ENCODE measurements around the gene CPPED1. TPM values are rescaled to one million over a fixed set of nuclear protein-coding genes. Genes with fewer than 3 reads are reported as not detected.

CPPED1 gene
- total RNA-seq, 1 donor from 2014 or later = 9.7 TPM

GRCh38 chr16:12646490-12647274, 157.0 kb downstream of the CPPED1 start:
- no peak overlapping the region for H3K9ac ChIP-seq
- TF ChIP-seq EZH2phosphoT487 (IDR thresholded peaks at IDR 0.05) (no peak), EZH2 (IDR thresholded peaks at IDR 0.05) (no peak), CTCF (IDR thresholded peaks at IDR 0.05) (no peak)
- peak overlapping the region; percentile 11 for H3K27ac Mint-ChIP-seq

GRCh38 chr16:12646098-12646489, 157.6 kb downstream of the CPPED1 start:
- H3K4me1 ChIP-seq = no peaks in the 10 kb centered on the region
- no peaks in the 10 kb centered on the region for H3K36me3 ChIP-seq
- no peaks in the 10 kb centered on the region for H3K79me2 ChIP-seq (ENCODE audit: low read depth)
- no peak overlapping the region for H3K9ac ChIP-seq
- no peak overlapping the region for H3K4me3 Mint-ChIP-seq
- no peaks in the 10 kb centered on the region for H3F3A ChIP-seq (ENCODE audit: low read depth)
- H3K36me3 Mint-ChIP-seq = no peaks in the 10 kb centered on the region
- H3K4me2 ChIP-seq = no peak overlapping the region
- no peaks in the 10 kb centered on the region for H4K20me1 ChIP-seq (ENCODE audit: low read depth)
- H2AFZ ChIP-seq (replicated peaks) = no peak overlapping the region
- no peak overlapping the region for H3K27ac ChIP-seq
- DNase-seq (ENCODE audit: low spot score) = no peak
- H3K27ac Mint-ChIP-seq = no peak overlapping the region
- H3K27me3 Mint-ChIP-seq (ENCODE audit: insufficient read depth, low read depth) = peaks cover 3% of the 10 kb centered on the region
- H3K9me3 Mint-ChIP-seq = peaks cover 3% of the 10 kb centered on the region
- no peak for TF ChIP-seq EZH2 (IDR thresholded peaks at IDR 0.05)
- no peak for TF ChIP-seq CTCF (IDR thresholded peaks at IDR 0.05)
- TF ChIP-seq EZH2phosphoT487 (IDR thresholded peaks at IDR 0.05) = no peak
- no peaks in the 10 kb centered on the region for H3K9me3 ChIP-seq (ENCODE audit: low read depth)
- H3K27me3 ChIP-seq = no peaks in the 10 kb centered on the region
- no peak overlapping the region for H3K4me3 ChIP-seq
- peaks cover 4% of the 10 kb centered on the region for H3K4me1 Mint-ChIP-seq

More at GRCh38 chr16:12646490-12647274, 157.0 kb downstream of the CPPED1 start:
- Mint-ChIP-seq H3K4me3 (no peak overlapping the region), H3K36me3 (no peaks in the 10 kb centered on the region), H3K9me3 (peaks cover 3% of the 10 kb centered on the region), H3K4me1 (peaks cover 9% of the 10 kb centered on the region), H3K27me3 (ENCODE audit: insufficient read depth, low read depth) (peaks cover 3% of the 10 kb centered on the region)
- no peak overlapping the region for H2AFZ ChIP-seq (replicated peaks)
- H3K4me2 ChIP-seq = no peak overlapping the region
- H3K27me3 ChIP-seq = no peaks in the 10 kb centered on the region
- peaks cover 2% of the 10 kb centered on the region for H3F3A ChIP-seq (ENCODE audit: low read depth)
- no peaks in the 10 kb centered on the region for H3K36me3 ChIP-seq
- no peak for DNase-seq (ENCODE audit: low spot score)
- H3K9me3 ChIP-seq (ENCODE audit: low read depth) = no peaks in the 10 kb centered on the region
- H4K20me1 ChIP-seq (ENCODE audit: low read depth) = peaks cover 2% of the 10 kb centered on the region
- H3K27ac ChIP-seq = no peak overlapping the region
- H3K4me1 ChIP-seq = peaks cover 4% of the 10 kb centered on the region
- H3K4me3 ChIP-seq = no peak overlapping the region
- no peaks in the 10 kb centered on the region for H3K79me2 ChIP-seq (ENCODE audit: low read depth)

- Mint-ChIP-seq H3K36me3 (no peaks in the 10 kb centered on the region), H3K9me3 (peaks cover 6% of the 10 kb centered on the region), H3K27ac (no peak overlapping the region), H3K27me3 (ENCODE audit: insufficient read depth, low read depth) (no peaks in the 10 kb centered on the region), H3K4me3 (no peak overlapping the region), H3K4me1 (no peaks in the 10 kb centered on the region)
- Histone ChIP-seq H3K27ac (no peak overlapping the region), H3K9me3 (ENCODE audit: low read depth) (no peaks in the 10 kb centered on the region), H3K79me2 (ENCODE audit: low read depth) (no peaks in the 10 kb centered on the region), H3K9ac (no peak overlapping the region), H3K4me3 (no peak overlapping the region), H3F3A (ENCODE audit: low read depth) (no peaks in the 10 kb centered on the region), H4K20me1 (ENCODE audit: low read depth) (no peaks in the 10 kb centered on the region), H3K4me2 (no peak overlapping the region), H3K36me3 (no peaks in the 10 kb centered on the region), H3K4me1 (no peaks in the 10 kb centered on the region), H2AFZ (replicated peaks) (no peak overlapping the region), H3K27me3 (no peaks in the 10 kb centered on the region)
- TF ChIP-seq CTCF (IDR thresholded peaks at IDR 0.05) (no peak), EZH2 (IDR thresholded peaks at IDR 0.05) (no peak), EZH2phosphoT487 (IDR thresholded peaks at IDR 0.05) (no peak)
- no peak for DNase-seq (ENCODE audit: low spot score)
These were observed 160.6 kb downstream of the CPPED1 start for GRCh38 chr16:12643034-12643455.
